CD8-positive, alpha-beta memory T cell (primary cell): ENCODE data around the gene ACOX3. TPM values are rescaled to one million over a fixed set of nuclear protein-coding genes. Genes with fewer than 3 reads are reported as not detected.
"Not testable (repeated sequence)": the region's sequence is repeated elsewhere in the genome, so short reads cannot be mapped to it uniquely, and the experiment has no call there.

Experiments used
- CTCF ChIA-PET: fragments of 350-600 bp; sonication (Branson Sonifier 250); formaldehyde crosslinking; loops from one replicate; lab custom pipeline; 2021; ENCODE audit warnings: antibody characterized with exemption; lab: Charles Lee
- POLR2A ChIA-PET: fragments of 350-600 bp; sonication (Branson Sonifier 250); formaldehyde crosslinking; loops from one replicate; lab custom pipeline; 2021; ENCODE audit warnings: antibody characterized with exemption; lab: Charles Lee
- DNase-seq, 5 donors: peaks; one replicate each; pipeline versions ENCODE4 v3.0.0 to v3.0.0-alpha.2; 2020 to 2022; ENCODE audit warnings: mixed read lengths in 1 of 5
- H3K27ac ChIP-seq: one replicate; pipeline ENCODE4 v1.7.0; 2013; ENCODE audit warnings: low read depth, mild to moderate bottlenecking, low read length, moderate library complexity
- H3K27me3 ChIP-seq: 2 replicates; pipeline ENCODE4 v1.7.0; 2013; ENCODE audit warnings: low read length, mild to moderate bottlenecking; ENCODE audit not compliant: insufficient read depth, poor library complexity, severe bottlenecking
- H3K36me3 ChIP-seq: 2 replicates; pipeline ENCODE4 v1.7.0; 2013; ENCODE audit warnings: mild to moderate bottlenecking, low read length, moderate library complexity; ENCODE audit not compliant: insufficient read depth
- H3K4me1 ChIP-seq: 2 replicates; pipeline ENCODE4 v1.7.0; 2013; ENCODE audit warnings: mild to moderate bottlenecking, low read length, moderate library complexity; ENCODE audit not compliant: insufficient read depth
- H3K4me3 ChIP-seq: 2 replicates; pipeline ENCODE4 v1.7.0; 2013; ENCODE audit warnings: mild to moderate bottlenecking, low read length
- H3K9me3 ChIP-seq: 2 replicates; pipeline ENCODE4 v1.7.0; 2013; ENCODE audit warnings: mild to moderate bottlenecking, low read length
- H3K27ac Mint-ChIP-seq, 8 donors: one replicate each; pipeline ENCODE4 v1.8.0; 2020 to 2021; ENCODE audit warnings: mixed read lengths in 8 of 8, mild to moderate bottlenecking in 6 of 8, inconsistent platforms in 3 of 8, moderate library complexity in 3 of 8
- H3K27me3 Mint-ChIP-seq, 2 donors: one replicate each; pipeline ENCODE4 v1.8.0; 2020 to 2021; ENCODE audit warnings: mixed read lengths in 2 of 2, mild to moderate bottlenecking in 1 of 2, moderate library complexity in 1 of 2
- H3K36me3 Mint-ChIP-seq, 3 donors: one replicate each; pipeline ENCODE4 v1.8.0; 2020 to 2021; ENCODE audit warnings: mixed read lengths in 3 of 3, inconsistent platforms in 1 of 3, mild to moderate bottlenecking in 1 of 3
- H3K4me1 Mint-ChIP-seq, 3 donors: one replicate each; pipeline ENCODE4 v1.8.0; 2020 to 2021; ENCODE audit warnings: mixed read lengths in 3 of 3, inconsistent platforms in 1 of 3, mild to moderate bottlenecking in 1 of 3
- H3K4me3 Mint-ChIP-seq, 7 donors: one replicate each; pipeline ENCODE4 v1.8.0; 2020 to 2021; ENCODE audit warnings: mixed read lengths in 7 of 7, mild to moderate bottlenecking in 6 of 7, moderate library complexity in 4 of 7, inconsistent platforms in 2 of 7
- H3K9me3 Mint-ChIP-seq, 5 donors: one replicate each; pipeline ENCODE4 v1.8.0; 2020 to 2022; ENCODE audit warnings: mixed read lengths in 5 of 5, mild to moderate bottlenecking in 3 of 5, moderate library complexity in 2 of 5, inconsistent platforms in 1 of 5
- polyA plus RNA-seq: library from polyadenylated mRNA; unstranded; fragments of 300-500 nt; fragmentation: Illumina TruSeq; gene quantifications from one replicate; pipeline ENCODE4 v1.2.3, GENCODE V29; 2021
- total RNA-seq, 2 experiments: library from RNA; stranded (reverse); gene quantifications; one replicate each; pipeline ENCODE4 v1.2.3, GENCODE V29; 2021

Gene ACOX3
- total and polyA plus RNA-seq, 3 experiments from 2014 or later, result 14.2 to 24.9 (median 22.3) TPM

DNA sequence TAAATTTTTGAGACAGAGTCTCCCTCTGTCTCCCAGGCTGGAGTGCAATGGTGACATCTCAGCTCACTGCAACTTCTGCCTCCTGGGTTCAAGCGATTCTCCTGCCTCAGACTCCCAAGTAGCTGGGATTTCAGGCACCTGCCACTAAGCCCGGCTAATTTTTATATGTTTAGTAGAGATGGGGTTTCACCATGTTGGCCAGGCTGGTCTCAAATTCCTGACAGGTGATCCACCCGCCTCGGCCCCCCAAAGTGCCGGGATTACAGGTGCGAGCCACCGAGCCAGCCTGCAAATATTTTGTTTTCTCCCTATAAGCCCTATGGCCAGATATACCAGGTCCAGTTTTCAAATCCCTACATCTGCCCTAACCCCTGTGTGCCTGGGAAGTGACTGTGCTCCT is 99.2 kb downstream of the ACOX3 start:
- H3K4me1 Mint-ChIP-seq, H3K36me3 ChIP-seq, H3K4me3 ChIP-seq, H3K36me3 Mint-ChIP-seq, H3K4me3 Mint-ChIP-seq, H3K4me1 ChIP-seq, H3K27ac Mint-ChIP-seq, CTCF ChIA-PET, H3K27ac ChIP-seq, DNase-seq, H3K27me3 ChIP-seq, POLR2A ChIA-PET, H3K9me3 ChIP-seq, H3K9me3 Mint-ChIP-seq: not testable (repeated sequence)
- peaks cover 8 to 22% of the 10 kb centered on the region in 2 donors for H3K27me3 Mint-ChIP-seq

- no peak overlapping the region for H3K27ac Mint-ChIP-seq
- peaks cover 0 to 3% (median 0%) of the 10 kb centered on the region in 3 donors for H3K36me3 Mint-ChIP-seq
- POLR2A ChIA-PET, result no interaction called here
These were observed 99.7 kb downstream of the ACOX3 start for GRCh38 chr4:8340781-8341241.

DNA sequence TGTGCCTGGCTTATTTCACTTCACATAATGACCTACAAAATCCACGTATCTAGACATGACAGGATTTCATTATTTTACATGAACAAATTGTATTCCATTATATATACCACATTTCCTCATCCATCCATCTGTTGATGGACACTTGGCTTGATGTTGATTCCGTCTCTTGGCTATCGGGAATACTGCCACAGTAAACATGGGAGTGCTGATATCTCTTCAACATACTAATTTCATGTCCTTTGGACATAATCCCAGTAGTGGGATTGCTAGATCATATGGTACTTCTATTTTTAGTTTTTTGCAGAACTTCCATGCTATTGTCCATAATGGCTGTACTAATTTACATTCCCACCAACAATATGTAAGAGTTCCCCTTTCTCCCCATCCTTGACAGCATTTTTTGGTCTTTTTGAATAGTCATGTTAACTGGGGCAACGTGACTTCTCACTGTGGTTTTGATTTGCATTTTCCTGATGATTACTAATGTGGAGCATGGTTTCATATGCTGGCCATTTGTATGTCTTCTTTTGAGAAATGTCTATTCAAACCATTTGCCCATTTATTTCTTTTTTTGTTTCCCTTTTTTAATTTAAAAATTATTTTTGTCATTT is 102.1 kb downstream of the ACOX3 start:
- H3K27ac Mint-ChIP-seq, result peak overlapping the region in 1 of 8 donors; percentile 36
- H3K27me3 Mint-ChIP-seq, result peaks cover 3 to 14% of the 10 kb centered on the region in 2 donors
- Histone ChIP-seq H3K27ac (no peak overlapping the region), H3K4me3 (no peak overlapping the region), H3K36me3 (no peaks in the 10 kb centered on the region), H3K4me1 (no peaks in the 10 kb centered on the region), H3K27me3 (no peaks in the 10 kb centered on the region), H3K9me3 (no peaks in the 10 kb centered on the region)
- POLR2A ChIA-PET, result no interaction called here
- no peak for DNase-seq
- H3K36me3 Mint-ChIP-seq, result peaks cover 0 to 3% (median 0%) of the 10 kb centered on the region in 3 donors
- peaks cover 5 to 13% (median 11%) of the 10 kb centered on the region in 5 donors for H3K9me3 Mint-ChIP-seq
- H3K4me1 Mint-ChIP-seq, result no peaks in the 10 kb centered on the region
- CTCF ChIA-PET, result no interaction called here
- H3K4me3 Mint-ChIP-seq, result no peak overlapping the region

More at GRCh38 chr4:8340781-8341241, 99.7 kb downstream of the ACOX3 start:
- H3K4me3 ChIP-seq, result no peak overlapping the region
- H3K36me3 ChIP-seq, result no peaks in the 10 kb centered on the region
- Mint-ChIP-seq H3K4me1 (no peaks in the 10 kb centered on the region), H3K27me3 (peaks cover 8 to 22% of the 10 kb centered on the region in 2 donors), H3K4me3 (no peak overlapping the region), H3K9me3 (peaks cover 4 to 9% (median 5%) of the 10 kb centered on the region in 5 donors)
- H3K9me3 ChIP-seq, result no peaks in the 10 kb centered on the region
- CTCF ChIA-PET, result no interaction called here
- DNase-seq, result no peak
- no peaks in the 10 kb centered on the region for H3K27me3 ChIP-seq
- no peaks in the 10 kb centered on the region for H3K4me1 ChIP-seq
- no peak overlapping the region for H3K27ac ChIP-seq

- CTCF ChIA-PET, result no interaction called here
- Histone ChIP-seq H3K4me3 (no peak overlapping the region), H3K27me3 (no peaks in the 10 kb centered on the region), H3K9me3 (no peaks in the 10 kb centered on the region), H3K4me1 (no peaks in the 10 kb centered on the region), H3K27ac (no peak overlapping the region), H3K36me3 (no peaks in the 10 kb centered on the region)
- POLR2A ChIA-PET, result no interaction called here
- no peak for DNase-seq
- no peak overlapping the region for H3K27ac Mint-ChIP-seq
- H3K4me1 Mint-ChIP-seq, result no peaks in the 10 kb centered on the region
- peaks cover 2 to 8% of the 10 kb centered on the region in 2 donors for H3K27me3 Mint-ChIP-seq
- peaks cover 5 to 18% (median 16%) of the 10 kb centered on the region in 5 donors for H3K9me3 Mint-ChIP-seq
- H3K36me3 Mint-ChIP-seq, result peaks cover 0 to 3% (median 0%) of the 10 kb centered on the region in 3 donors
- H3K4me3 Mint-ChIP-seq, result no peak overlapping the region
These were observed 104.0 kb downstream of the ACOX3 start for GRCh38 chr4:8336412-8337075.

GRCh38 chr4:8335848-8336247 is 104.7 kb downstream of the ACOX3 start:
- Mint-ChIP-seq H3K9me3 (peaks cover 5 to 19% (median 16%) of the 10 kb centered on the region in 5 donors), H3K4me1 (no peaks in the 10 kb centered on the region), H3K27me3 (peaks cover 2 to 8% of the 10 kb centered on the region in 2 donors), H3K4me3 (no peak overlapping the region), H3K36me3 (peaks cover 0 to 3% (median 0%) of the 10 kb centered on the region in 3 donors), H3K27ac (no peak overlapping the region)
- no peaks in the 10 kb centered on the region for H3K27me3 ChIP-seq
- no peak for DNase-seq
- POLR2A ChIA-PET, result no interaction called here
- no peaks in the 10 kb centered on the region for H3K4me1 ChIP-seq
- H3K9me3 ChIP-seq, result no peaks in the 10 kb centered on the region
- H3K36me3 ChIP-seq, result no peaks in the 10 kb centered on the region
- CTCF ChIA-PET, result no interaction called here
- no peak overlapping the region for H3K27ac ChIP-seq
- H3K4me3 ChIP-seq, result no peak overlapping the region

GRCh38 chr4:8334786-8335460 is 105.6 kb downstream of the ACOX3 start:
- POLR2A ChIA-PET, result no interaction called here
- H3K27ac Mint-ChIP-seq, result no peak overlapping the region
- CTCF ChIA-PET, result no interaction called here
- H3K9me3 ChIP-seq, result no peaks in the 10 kb centered on the region
- no peak overlapping the region for H3K4me3 ChIP-seq
- peaks cover 5 to 19% (median 16%) of the 10 kb centered on the region in 5 donors for H3K9me3 Mint-ChIP-seq
- H3K36me3 Mint-ChIP-seq, result peaks cover 0 to 3% (median 0%) of the 10 kb centered on the region in 3 donors
- no peak overlapping the region for H3K4me3 Mint-ChIP-seq
- no peaks in the 10 kb centered on the region for H3K36me3 ChIP-seq
- DNase-seq, result no peak
- H3K27ac ChIP-seq, result no peak overlapping the region
- no peaks in the 10 kb centered on the region for H3K4me1 ChIP-seq
- H3K27me3 ChIP-seq, result no peaks in the 10 kb centered on the region
- peaks cover 2 to 4% of the 10 kb centered on the region in 2 donors for H3K27me3 Mint-ChIP-seq
- no peaks in the 10 kb centered on the region for H3K4me1 Mint-ChIP-seq

DNA sequence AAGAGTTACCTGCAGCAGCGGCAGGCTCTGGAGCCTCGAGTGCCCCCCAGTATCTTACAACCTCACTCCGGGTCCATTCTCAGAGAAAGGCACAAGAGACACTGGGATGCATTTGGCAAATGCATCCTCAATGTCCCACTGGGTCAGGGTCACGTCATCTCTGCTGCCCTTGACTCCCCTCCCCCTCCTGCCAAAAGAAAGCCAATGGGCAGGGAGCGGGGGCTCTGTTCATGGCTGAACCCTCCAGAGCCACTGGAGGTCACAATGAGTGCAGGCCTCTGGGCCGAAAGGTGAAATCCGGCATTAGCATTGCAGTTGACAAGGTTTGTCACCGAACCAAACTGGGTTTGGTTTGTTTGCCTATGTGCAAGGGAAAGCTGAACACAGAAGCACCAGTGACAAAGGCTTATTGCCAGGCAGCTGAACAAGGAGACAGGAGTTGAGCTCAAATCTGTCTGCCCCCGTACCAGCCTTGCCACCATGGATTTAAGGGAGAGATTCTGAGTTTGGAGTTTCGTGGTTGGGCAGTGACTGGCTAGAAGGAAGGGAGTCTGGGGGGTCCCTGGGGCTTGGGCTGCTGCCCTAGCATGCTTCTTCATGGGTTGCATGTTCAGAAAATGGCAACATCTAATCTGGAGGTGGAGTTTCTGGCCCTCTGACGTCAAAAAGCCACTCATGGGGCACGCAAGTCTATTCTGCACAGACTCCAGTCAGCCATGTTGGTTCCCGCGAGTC is 106.6 kb downstream of the ACOX3 start:
- no peaks in the 10 kb centered on the region for H3K36me3 ChIP-seq
- POLR2A ChIA-PET, result no interaction called here
- Mint-ChIP-seq H3K4me1 (no peaks in the 10 kb centered on the region), H3K36me3 (peaks cover 0 to 3% (median 0%) of the 10 kb centered on the region in 3 donors), H3K27me3 (peaks cover 0 to 2% of the 10 kb centered on the region in 2 donors), H3K27ac (peak overlapping the region in 1 of 8 donors; percentile 9), H3K4me3 (no peak overlapping the region), H3K9me3 (peaks cover 5 to 19% (median 16%) of the 10 kb centered on the region in 5 donors)
- H3K27me3 ChIP-seq, result no peaks in the 10 kb centered on the region
- CTCF ChIA-PET, result no interaction called here
- H3K27ac ChIP-seq, result no peak overlapping the region
- no peaks in the 10 kb centered on the region for H3K9me3 ChIP-seq
- no peaks in the 10 kb centered on the region for H3K4me1 ChIP-seq
- H3K4me3 ChIP-seq, result no peak overlapping the region
- DNase-seq, result no peak
